ENCODE results near the gene KRT40.

The KRT40 gene

DNA sequence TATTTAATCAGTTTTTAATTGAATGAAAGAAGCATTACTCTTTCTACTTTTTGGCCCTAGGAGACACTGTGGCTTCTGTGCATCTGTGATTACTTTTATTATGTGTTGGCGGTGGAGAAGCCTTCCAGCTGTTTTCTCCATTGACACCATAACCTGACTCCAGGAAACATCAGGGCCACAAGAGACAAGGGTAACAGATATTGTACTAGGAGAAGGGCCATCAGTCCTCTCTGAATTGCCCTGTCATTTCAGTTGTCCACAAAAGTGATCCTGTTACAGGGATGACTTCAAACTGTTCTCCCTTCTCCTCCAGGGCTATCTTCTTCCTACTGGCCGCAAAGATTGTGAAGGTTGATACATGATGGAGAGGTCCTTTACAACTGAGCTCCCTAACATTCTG is 32.0 kb downstream of the KRT40 start:
- DNase-seq (ENCODE audit: low read depth in 2 of 2) = no peak

DNA sequence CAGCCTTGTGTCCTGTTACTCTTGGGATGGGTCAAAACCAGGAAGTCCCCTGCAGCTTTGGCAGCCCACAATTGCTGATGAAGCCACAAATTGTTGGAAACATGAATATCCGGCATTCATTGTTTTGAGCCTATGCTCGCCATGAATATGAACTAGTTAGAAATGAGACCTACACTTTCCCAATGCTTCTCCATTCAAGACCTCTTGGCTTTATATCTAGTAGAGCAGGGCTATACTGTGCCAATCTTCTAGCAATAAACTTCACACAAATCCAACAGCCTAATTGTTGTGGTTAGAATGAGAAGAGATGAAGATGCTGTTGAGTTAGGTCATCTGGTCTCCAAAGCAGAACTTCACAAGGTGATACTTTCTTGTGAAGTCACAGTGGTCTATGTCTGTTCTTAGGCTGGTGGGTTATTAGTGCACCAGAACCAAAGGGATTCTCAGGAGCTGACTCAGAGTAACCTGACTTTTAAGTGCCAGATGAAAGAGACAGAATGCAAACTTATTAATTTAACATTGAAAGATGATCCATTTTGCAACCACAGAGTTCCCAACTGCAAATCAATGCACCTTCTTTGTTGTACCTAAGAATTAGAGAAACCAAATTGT is 33.0 kb downstream of the KRT40 start:
- no peak for DNase-seq (ENCODE audit: low read depth in 2 of 2)

DNA sequence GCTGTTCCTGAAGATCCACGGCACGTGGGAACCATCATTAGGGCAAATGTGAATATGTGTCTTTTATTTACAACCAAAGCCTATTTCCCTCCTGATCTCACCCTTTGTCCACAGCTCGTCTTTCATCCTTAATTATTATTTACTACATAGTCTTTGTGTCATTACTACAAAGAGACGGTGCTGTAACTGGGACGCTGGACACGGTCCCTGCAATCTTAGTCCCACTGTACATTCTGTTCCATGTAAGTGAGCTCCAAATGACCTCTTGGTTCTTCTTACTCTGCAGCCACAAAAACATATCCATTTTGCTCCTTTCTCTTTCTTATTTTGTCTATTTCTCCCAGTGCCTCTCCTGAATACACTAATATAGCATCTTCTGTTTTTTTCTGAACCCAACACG is 34.0 kb downstream of the KRT40 start:
- DNase-seq (ENCODE audit: low read depth in 2 of 2) = no peak

DNA sequence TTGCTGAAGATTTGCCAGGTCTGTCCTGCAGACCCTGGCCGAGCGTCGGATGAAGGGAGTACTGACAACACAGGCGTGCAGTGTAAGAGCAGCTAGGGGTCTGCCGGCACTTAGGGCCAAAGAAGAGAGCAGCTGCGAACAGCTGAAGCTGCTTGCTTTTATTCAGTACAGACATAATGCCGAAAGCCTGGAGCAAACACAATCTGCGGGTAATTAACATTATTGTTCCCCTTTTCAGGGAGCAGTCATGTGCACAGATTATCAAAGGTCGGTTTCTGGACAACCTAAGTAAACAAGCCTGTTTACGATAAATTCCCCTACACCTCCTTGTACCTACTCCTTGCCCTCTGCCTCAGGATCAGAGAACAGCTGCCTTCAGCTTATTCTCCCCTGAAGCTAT is 34.7 kb downstream of the KRT40 start:
- DNase-seq (ENCODE audit: low read depth in 2 of 2) = no peak

DNA sequence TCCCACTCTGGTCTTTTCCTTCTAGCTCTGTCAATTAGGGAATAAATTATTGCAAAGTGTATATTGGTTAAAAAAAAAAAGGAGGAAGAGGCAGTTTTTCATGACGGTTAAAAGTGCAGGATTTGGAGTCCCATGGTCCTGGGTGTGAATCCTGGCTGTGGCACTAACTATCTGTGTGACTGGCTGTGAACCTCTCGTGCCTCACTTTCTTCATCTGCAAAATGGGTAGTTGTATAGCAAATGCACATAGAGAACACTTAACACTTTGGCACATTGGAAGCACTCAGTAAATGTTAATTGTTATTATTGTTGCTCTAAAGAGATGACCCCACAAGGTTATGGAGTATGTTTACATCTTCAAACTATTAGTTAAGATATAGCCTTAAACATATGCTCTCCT is 36.2 kb downstream of the KRT40 start:
- DNase-seq (ENCODE audit: low read depth in 2 of 2) = no peak

DNA sequence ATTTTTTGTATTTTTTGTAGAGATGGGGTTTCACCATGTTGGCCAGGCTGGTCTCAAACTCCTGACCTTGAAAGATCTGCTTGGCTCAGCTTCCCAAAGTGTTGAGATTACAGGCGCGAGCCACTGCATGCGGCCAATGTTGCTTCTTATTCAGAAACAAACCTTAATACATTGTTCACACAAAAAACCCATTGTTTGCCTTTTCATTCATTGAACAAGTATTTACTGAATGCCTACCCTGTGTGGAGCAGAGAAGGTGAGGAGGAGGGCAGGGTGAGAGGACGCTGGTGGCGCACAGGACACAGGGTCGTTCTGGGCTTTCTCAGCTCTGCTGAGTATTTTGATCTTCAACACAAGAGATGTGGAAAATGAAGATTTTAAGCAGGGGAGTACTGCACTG is 38.7 kb downstream of the KRT40 start:
- no peak for DNase-seq (ENCODE audit: low read depth in 2 of 2)

DNA sequence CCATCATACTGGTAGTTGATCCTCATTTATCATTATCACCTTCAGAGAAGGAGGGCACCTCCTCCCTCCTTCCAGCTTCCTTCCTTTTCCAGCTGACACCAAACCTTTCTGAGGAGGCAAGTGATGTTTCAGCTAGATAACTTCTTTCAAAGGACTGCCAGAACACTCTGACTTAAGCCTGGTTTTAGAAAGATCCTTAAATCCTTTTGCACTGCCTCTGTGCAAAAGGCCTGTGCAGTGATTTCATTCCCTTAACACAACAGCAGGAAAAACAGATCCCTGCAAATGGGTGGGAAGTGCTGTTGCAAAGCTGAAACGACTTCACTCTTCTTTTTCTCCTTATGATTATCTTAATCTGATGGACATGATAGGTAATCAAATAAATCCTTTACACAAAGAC is 39.6 kb downstream of the KRT40 start:
- no peak for DNase-seq (ENCODE audit: low read depth in 2 of 2)

DNA sequence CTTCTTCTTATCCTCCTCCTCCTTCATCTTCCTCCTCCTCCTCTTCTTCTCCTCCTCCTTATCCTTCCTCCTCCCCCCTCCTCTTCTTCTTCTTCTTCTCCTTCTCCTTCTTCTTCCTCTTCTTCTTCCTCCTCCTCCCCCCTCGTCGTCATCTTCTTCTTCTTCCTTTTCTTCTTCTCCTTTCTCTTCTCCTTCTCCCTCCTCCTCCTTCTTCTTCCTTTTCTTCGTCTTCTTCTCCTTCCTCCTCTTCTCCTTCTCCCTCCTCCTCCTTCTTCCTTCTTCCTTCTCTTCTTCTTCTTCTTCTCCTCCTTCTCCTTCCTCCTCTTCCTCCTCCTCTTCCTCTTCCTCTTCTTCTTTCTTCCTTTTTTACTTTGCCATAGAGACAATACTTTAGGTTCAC is 41.6 kb downstream of the KRT40 start:
- no peak for DNase-seq (ENCODE audit: low read depth in 2 of 2)

DNA sequence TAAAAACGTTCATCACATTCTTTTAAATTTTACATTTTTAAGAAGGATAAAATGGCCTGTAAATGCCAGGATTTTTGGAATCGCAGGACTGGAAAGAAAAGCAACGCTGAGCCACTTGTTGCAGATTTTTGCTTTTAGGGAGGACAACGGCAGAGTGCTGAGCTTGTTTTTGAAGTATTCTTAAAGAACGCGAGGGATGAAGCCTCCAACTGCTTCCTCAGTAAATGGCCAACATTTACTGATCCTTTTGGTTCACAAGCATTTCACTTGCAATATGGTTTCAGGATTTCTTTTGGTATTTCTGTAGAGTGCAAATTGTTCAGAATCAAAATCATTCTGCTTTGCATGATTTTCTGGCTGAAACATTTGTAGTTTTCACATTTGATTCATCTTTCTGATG is 43.9 kb downstream of the KRT40 start:
- no peak for DNase-seq (ENCODE audit: low read depth in 2 of 2)

DNA sequence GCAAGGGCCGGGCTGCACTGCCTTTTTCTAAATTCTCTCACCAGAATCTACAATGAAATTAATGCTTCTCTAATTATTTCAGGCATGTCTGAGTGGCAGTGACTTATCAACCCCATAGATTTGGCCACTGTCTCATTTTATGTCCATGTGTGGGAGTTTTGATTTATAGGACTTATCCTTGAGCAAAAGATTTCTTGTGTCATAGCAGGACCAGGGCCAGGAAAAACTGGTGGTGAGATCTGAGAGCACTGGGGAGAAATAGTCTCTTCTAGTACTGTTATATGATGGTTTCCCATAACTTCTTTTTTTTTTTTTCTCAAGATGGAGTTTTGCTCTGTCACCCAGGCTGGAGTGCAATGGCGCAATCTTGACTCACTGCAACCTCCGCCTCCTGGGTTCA is 45.1 kb downstream of the KRT40 start:
- no peak for DNase-seq (ENCODE audit: low read depth in 2 of 2)

DNA sequence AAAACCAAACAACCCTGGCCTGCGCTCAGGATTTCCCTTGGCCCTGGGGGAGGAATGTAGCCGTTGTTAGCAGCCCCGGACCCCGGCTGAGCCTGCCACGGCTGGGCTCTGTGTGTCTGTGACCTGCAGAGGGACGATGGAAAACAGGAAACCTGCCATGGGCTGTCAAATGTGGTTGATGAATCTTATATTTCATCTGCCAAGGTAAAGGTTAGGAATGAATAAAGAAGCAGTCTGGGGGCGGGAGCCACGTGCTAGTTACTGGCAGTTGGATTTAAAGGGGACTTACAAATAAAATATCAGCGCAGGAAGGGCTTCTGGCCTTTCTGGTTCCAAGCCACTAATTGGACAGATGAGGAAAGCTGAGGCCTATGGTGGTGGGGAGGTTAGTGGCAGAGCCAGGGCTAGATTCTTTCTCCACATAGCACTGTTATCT is 46.7 kb downstream of the KRT40 start, which contains the start of gene KRT23:
TSS of gene KRT23 (minus strand) at position 263 of the 436 bp plus-strand sequence. CDS start 1,043 bp downstream, outside the sequence.
- no peak for DNase-seq (ENCODE audit: low read depth in 2 of 2)

DNA sequence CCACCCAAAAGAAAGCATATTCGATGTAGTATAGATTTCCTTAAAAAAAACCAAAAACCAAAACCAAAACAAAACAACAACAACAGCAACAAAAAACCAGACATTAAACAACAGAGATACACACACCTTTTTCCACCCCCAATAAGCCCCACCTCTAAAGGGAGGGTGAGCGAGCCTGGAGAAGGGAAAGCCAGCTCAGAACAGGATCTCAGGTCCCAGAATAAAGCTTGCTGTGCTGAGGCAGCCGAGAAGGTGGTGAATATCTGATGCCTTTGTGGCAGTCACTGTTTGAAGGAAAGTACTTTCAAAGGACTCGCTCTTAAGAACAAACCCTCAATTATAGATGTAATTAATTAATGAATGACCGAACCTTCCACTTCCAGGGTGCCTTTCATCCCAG is 47.1 kb downstream of the KRT40 start:
- no peak for DNase-seq (ENCODE audit: low read depth in 2 of 2)

DNA sequence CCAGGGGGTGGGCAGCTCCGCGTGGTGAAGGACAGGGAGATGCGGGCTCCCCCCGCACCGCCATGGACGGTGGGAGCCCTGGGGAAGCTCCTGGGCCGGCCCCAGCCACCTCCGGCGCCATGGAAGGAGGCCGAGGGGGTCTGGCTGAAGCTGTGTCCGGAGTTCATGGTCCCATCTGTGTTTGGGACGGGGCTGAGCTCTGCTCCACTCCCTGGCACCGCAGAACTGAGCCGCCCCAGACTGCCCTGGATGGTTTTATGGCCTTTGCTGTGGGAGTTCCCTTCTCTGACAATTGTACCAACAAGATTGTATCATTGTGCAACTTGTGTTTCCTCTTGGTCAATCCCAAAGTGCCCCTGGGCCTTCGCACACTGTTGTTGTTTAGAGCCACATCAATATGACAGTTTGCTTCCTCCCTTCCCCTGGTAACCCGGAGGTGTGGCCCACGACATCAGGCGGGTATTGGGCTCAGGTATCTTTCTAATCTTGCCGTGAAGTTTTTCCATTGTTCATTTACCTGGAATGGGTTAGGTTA is 47.6 kb downstream of the KRT40 start:
- no peak for DNase-seq (ENCODE audit: low read depth in 2 of 2)

DNA sequence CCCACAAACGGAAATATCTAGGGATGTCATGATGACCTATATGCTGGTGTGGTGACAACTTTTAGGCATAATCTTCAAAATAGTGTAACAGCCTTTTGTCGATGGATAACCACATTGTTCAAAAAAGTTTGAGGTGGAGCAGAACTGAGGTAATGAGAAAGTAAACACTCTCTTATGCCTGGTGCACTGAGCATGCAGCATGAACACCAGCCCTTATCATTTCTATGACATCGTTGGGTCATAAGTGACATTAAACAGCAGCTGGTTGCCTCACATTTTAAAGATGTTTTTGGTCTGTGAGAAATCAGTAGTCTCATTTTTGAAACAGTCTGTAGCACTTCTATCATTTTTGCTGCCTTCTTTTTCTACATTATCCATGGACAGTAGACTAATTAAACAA is 48.5 kb downstream of the KRT40 start:
- no peak for DNase-seq (ENCODE audit: low read depth in 2 of 2)

DNA sequence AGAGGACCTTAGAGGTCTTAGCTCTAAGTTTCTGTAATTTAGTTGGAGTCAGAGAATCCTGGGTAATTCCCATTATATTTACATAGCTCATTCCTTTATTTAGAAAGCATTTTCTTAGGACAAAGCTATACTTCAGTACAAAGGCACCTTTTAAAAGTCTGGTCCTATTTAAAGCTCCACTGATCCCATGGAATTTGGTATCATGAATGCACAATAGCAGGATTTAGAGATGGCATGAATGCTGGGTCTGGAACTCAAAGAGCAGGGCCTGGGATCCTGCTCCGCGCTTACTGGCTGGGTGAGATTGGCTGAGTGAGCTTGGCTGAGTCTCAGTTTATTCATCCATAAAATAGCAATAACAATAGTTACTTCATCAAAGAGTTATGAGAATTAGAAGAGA is 51.5 kb downstream of the KRT40 start:
- DNase-seq (ENCODE audit: low read depth in 2 of 2) = no peak

DNA sequence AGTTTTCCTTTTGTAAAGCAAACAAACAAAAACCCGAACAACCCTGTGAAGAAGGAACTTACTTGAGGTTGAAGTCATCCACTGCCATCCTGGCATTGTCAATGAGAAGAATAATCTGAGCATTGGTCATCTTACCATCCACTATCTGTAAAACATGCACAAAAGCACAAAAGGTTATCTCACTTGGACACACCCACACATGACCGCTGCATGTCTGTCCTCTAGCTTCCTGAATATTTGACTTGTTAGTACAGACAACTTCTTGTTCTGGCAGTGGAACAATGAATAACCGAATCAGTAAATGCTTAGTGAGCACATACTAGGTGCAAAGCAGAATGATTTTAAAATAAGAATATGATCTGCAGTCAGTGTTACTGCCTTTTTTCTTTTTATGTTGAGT is 52.8 kb downstream of the KRT40 start:
- DNase-seq (ENCODE audit: low read depth in 2 of 2) = no peak

Data from stimulated activated CD8-positive, alpha-beta memory T cell treated with anti-CD3 and anti-CD28 coated beads, Interleukin-7, amount 100 ng/mL, for 1 hour (primary cell).